IMR-90 (cell line): Measurements from ENCODE around the gene TINCR. TPM values are rescaled to one million over a fixed set of nuclear protein-coding genes. Genes with fewer than 3 reads are reported as not detected.

Experiments
- ATAC-seq: fragments of 200-7000 bp; cut with Tn5 transposase; 2 replicates; pipeline ENCODE4 v1.9.1; 2020; ENCODE audit warnings: low read depth, mild to moderate bottlenecking, moderate library complexity
- BruUV-seq: library from RNA; stranded (reverse); fragments of 400-500 nt; replicated peaks from 2 replicates; lab custom pipeline; 2021; lab: Mats Ljungman, UMichigan
- CTCF ChIA-PET: fragments of 300-600 bp; formaldehyde crosslinking; extraction: SDS; loops from one replicate; lab custom pipeline; 2021; ENCODE audit warnings: antibody characterized with exemption; lab: Yijun Ruan, JAX
- POLR2A ChIA-PET: fragments of 300-600 bp; sonication (Branson Sonifier 250); formaldehyde crosslinking; loops from one replicate; lab custom pipeline; 2022; ENCODE audit warnings: antibody characterized with exemption; ENCODE audit not compliant: unreplicated experiment; lab: Charles Lee
- DNase-seq: peaks from one replicate; pipeline ENCODE4 v3.0.0; 2013
- H2AFZ ChIP-seq: replicated peaks from 2 replicates; pipeline ENCODE3; 2013; ENCODE audit warnings: low read length, mild to moderate bottlenecking; ENCODE audit not compliant: poor library complexity
- H2AK5ac ChIP-seq: 2 replicates; pipeline ENCODE4 v1.6.1; 2013; ENCODE audit warnings: low read depth, low read length, inconsistent platforms
- H2AK9ac ChIP-seq: replicated peaks from 2 replicates; pipeline ENCODE3; 2013; ENCODE audit warnings: mild to moderate bottlenecking, low read depth, low read length, moderate library complexity; ENCODE audit not compliant: poor library complexity
- H2BK120ac ChIP-seq: 2 replicates; pipeline ENCODE4 v1.6.1; 2013; ENCODE audit warnings: low read depth, low read length, inconsistent platforms
- H2BK15ac ChIP-seq: 3 replicates; pipeline ENCODE4 v1.6.1; 2013; ENCODE audit warnings: low read depth, low read length, inconsistent platforms
- H2BK20ac ChIP-seq: 2 replicates; pipeline ENCODE4 v1.6.1; 2013; ENCODE audit warnings: low read depth, mild to moderate bottlenecking, inconsistent platforms, low read length, moderate library complexity
- H2BK5ac ChIP-seq: 2 replicates; pipeline ENCODE4 v1.6.1; 2013; ENCODE audit warnings: mild to moderate bottlenecking, low read depth, low read length, inconsistent platforms; ENCODE audit not compliant: poor library complexity, severe bottlenecking
- H3K14ac ChIP-seq: replicated peaks from 2 replicates; pipeline ENCODE4 v1.6.1; 2013; ENCODE audit warnings: low read depth, low read length, inconsistent platforms
- H3K18ac ChIP-seq: 2 replicates; pipeline ENCODE4 v1.6.1; 2013; ENCODE audit warnings: low read depth, low read length, control low read depth
- H3K23ac ChIP-seq: 2 replicates; pipeline ENCODE4 v1.6.1; 2013; ENCODE audit warnings: low read depth, low read length, inconsistent platforms
- H3K27ac ChIP-seq: 2 replicates; pipeline ENCODE4 v1.5.1; 2013; ENCODE audit warnings: mild to moderate bottlenecking, control low read depth, low read length; ENCODE audit not compliant: insufficient read depth
- H3K27me3 ChIP-seq: 2 replicates; pipeline ENCODE4 v1.6.1; 2013; ENCODE audit warnings: low read length; ENCODE audit not compliant: control insufficient read depth, insufficient read depth
- H3K36me3 ChIP-seq: 2 replicates; pipeline ENCODE4 v1.6.1; 2013; ENCODE audit warnings: low read length, mixed read lengths; ENCODE audit not compliant: control insufficient read depth, insufficient read depth
- H3K4ac ChIP-seq: 2 replicates; pipeline ENCODE4 v1.6.1; 2013; ENCODE audit warnings: low read depth, low read length, inconsistent platforms
- H3K4me1 ChIP-seq: 2 replicates; pipeline ENCODE4 v1.6.1; 2013; ENCODE audit warnings: low read length, mixed read lengths; ENCODE audit not compliant: control insufficient read depth, insufficient read depth
- H3K4me2 ChIP-seq: 2 replicates; pipeline ENCODE4 v1.6.1; 2013; ENCODE audit warnings: low read depth, mild to moderate bottlenecking, control low read depth, low read length, moderate library complexity
- H3K4me3 ChIP-seq: 2 replicates; pipeline ENCODE4 v1.5.1; 2013; ENCODE audit warnings: low read depth, mild to moderate bottlenecking, control low read depth, low read length, moderate library complexity; ENCODE audit not compliant: insufficient read depth
- H3K56ac ChIP-seq: 2 replicates; pipeline ENCODE4 v1.6.1; 2013; ENCODE audit warnings: low read length, inconsistent platforms; ENCODE audit not compliant: insufficient read depth; ENCODE audit errors: extremely low read depth
- H3K79me1 ChIP-seq, 2 experiments: 2 replicates each; pipeline ENCODE4 v1.6.1; 2013; ENCODE audit warnings: low read length in 2 of 2, inconsistent platforms in 1 of 2, low read depth in 1 of 2
- H3K9ac ChIP-seq: 2 replicates; pipeline ENCODE4 v1.6.1; 2013; ENCODE audit warnings: low read depth, low read length, control low read depth
- H3K9me1 ChIP-seq: 2 replicates; pipeline ENCODE4 v1.6.1; 2013; ENCODE audit warnings: low read length, inconsistent platforms; ENCODE audit not compliant: insufficient read depth
- H3K9me3 ChIP-seq: 2 replicates; pipeline ENCODE4 v1.6.1; 2013; ENCODE audit warnings: low read length; ENCODE audit not compliant: control insufficient read depth, insufficient read depth
- H4K20me1 ChIP-seq: 2 replicates; pipeline ENCODE4 v1.6.1; 2013; ENCODE audit warnings: low read length, inconsistent platforms; ENCODE audit not compliant: insufficient read depth
- H4K5ac ChIP-seq: 2 replicates; pipeline ENCODE4 v1.6.1; 2013; ENCODE audit warnings: mild to moderate bottlenecking, low read depth, low read length, control low read depth
- H4K8ac ChIP-seq, 2 experiments: 2 replicates each; pipeline ENCODE4 v1.6.1; 2013; ENCODE audit warnings: low read depth in 2 of 2, low read length in 2 of 2, control low read depth in 1 of 2, inconsistent platforms in 1 of 2
- H4K91ac ChIP-seq: 2 replicates; pipeline ENCODE4 v1.6.1; 2013; ENCODE audit warnings: low read depth, low read length, inconsistent platforms; ENCODE audit not compliant: insufficient read depth
- BHLHE40 ChIP-seq: fragments of 150-350 bp; IDR thresholded peaks from 2 replicates; pipeline ENCODE4 v1.6.1; 2016; ENCODE audit warnings: mild to moderate bottlenecking, low read depth, low read length
- CEBPB ChIP-seq: IDR thresholded peaks from 2 replicates; pipeline ENCODE4 v1.6.1; 2012; ENCODE audit warnings: low read depth, low read length, improper control_type of control experiment
- CHD1 ChIP-seq: IDR thresholded peaks from 2 replicates; pipeline ENCODE4 v1.6.1; 2012; ENCODE audit warnings: low read depth, low read length, improper control_type of control experiment
- CTCF ChIP-seq: conservative IDR thresholded peaks from 2 replicates; pipeline ENCODE4 v1.5.1; 2012; ENCODE audit warnings: mild to moderate bottlenecking, low read depth, low read length, improper control_type of control experiment
- ELK1 ChIP-seq: fragments of 150-350 bp; IDR thresholded peaks from 2 replicates; pipeline ENCODE4 v1.6.1; 2016; ENCODE audit warnings: low read depth, mild to moderate bottlenecking, low read length, moderate library complexity, borderline replicate concordance
- FOS ChIP-seq: fragments of 150-350 bp; IDR thresholded peaks from 2 replicates; pipeline ENCODE4 v1.6.1; 2016; ENCODE audit warnings: low read depth, low read length
- MAFK ChIP-seq: IDR thresholded peaks from 2 replicates; pipeline ENCODE4 v1.6.1; 2012; ENCODE audit warnings: low read depth, low read length, improper control_type of control experiment
- MAZ ChIP-seq: IDR thresholded peaks from 2 replicates; pipeline ENCODE4 v1.6.1; 2012; ENCODE audit warnings: low read depth, mild to moderate bottlenecking, low read length, improper control_type of control experiment, moderate library complexity, borderline replicate concordance
- MXI1 ChIP-seq: IDR thresholded peaks from 2 replicates; pipeline ENCODE4 v1.6.1; 2012; ENCODE audit warnings: low read depth, mild to moderate bottlenecking, low read length, moderate library complexity, borderline replicate concordance
- NFE2L2 ChIP-seq: fragments of 150-350 bp; IDR thresholded peaks from 2 replicates; pipeline ENCODE4 v1.6.1; 2016; ENCODE audit warnings: low read depth, mild to moderate bottlenecking, low read length
- POLR2A ChIP-seq: IDR thresholded peaks from 2 replicates; pipeline ENCODE4 v1.6.1; 2012; ENCODE audit warnings: mild to moderate bottlenecking, low read depth, low read length
- RAD21 ChIP-seq: IDR thresholded peaks from 2 replicates; pipeline ENCODE4 v1.6.1; 2012; ENCODE audit warnings: low read length, improper control_type of control experiment
- RCOR1 ChIP-seq: IDR thresholded peaks from 2 replicates; pipeline ENCODE4 v1.6.1; 2012; ENCODE audit warnings: mild to moderate bottlenecking, low read length, improper control_type of control experiment; ENCODE audit not compliant: insufficient replicate concordance
- RFX5 ChIP-seq: IDR thresholded peaks from 2 replicates; pipeline ENCODE4 v1.8.0; 2012; ENCODE audit warnings: low read depth, mild to moderate bottlenecking, low read length, moderate library complexity
- SMC3 ChIP-seq: fragments of 150-350 bp; IDR thresholded peaks from 2 replicates; pipeline ENCODE4 v1.6.1; 2016; ENCODE audit warnings: low read depth, mild to moderate bottlenecking, antibody characterized with exemption, low read length, moderate library complexity
- USF2 ChIP-seq: fragments of 150-350 bp; IDR thresholded peaks from 2 replicates; pipeline ENCODE4 v1.6.1; 2017; ENCODE audit warnings: mild to moderate bottlenecking, antibody characterized with exemption, low read length, low read depth
- WGBS, 2 experiments: methylation state at CpG; one replicate each; pipeline versions ENCODE4 v1.1.5 to v1.1.7; 2013; ENCODE audit warnings: missing lambda C conversion rate in 2 of 2; ENCODE audit not compliant: insufficient read length in 1 of 2; ENCODE audit errors: extremely low coverage in 2 of 2; 5-methylcytosine and 5-hydroxymethylcytosine counted together
- dilution Hi-C: fragments of 300-500 bp; cut with HindIII; formaldehyde crosslinking; loops from one replicate; pipeline ENCODE4 v1.14.3; 2018; ENCODE audit warnings: low sequenced_read_pairs; ENCODE audit not compliant: unreplicated experiment
- in situ Hi-C: fragments of 300-500 bp; cut with MboI; formaldehyde crosslinking; loops from 3 replicates; pipeline ENCODE4 v1.14.3; 2019; ENCODE audit warnings: low sequenced_read_pairs, inconsistent platforms, mixed read lengths
- intact Hi-C: fragments of 100-400 bp; cut with micrococcal nuclease; formaldehyde crosslinking; loops from 2 replicates; pipeline ENCODE4 v1.10.0; 2022
- polyA plus RNA-seq, 3 experiments: library from polyadenylated mRNA; depleted of rRNA; stranded (reverse); fragments of >200 nt; gene quantifications; 2 replicates each; pipeline ENCODE4 v1.2.3, GENCODE V29; 2012; ENCODE audit warnings: low replicate concordance in 1 of 3
- total RNA-seq: library from RNA; depleted of rRNA; stranded (reverse); fragments of >200 nt; gene quantifications from 2 replicates; pipeline ENCODE4 v1.2.3, GENCODE V29; 2012

The TINCR gene
- total and polyA plus RNA-seq, 2 of the 4 experiments (the other 2 are of a cell fraction): 0.05 TPM; not detected in 1

GRCh38 chr19:5554828-5555227 lies 12.9 kb downstream of the TINCR start:
- H3K9ac ChIP-seq: no peak overlapping the region
- no peaks in the 10 kb centered on the region for H3K9me1 ChIP-seq
- H4K5ac ChIP-seq: no peak overlapping the region
- H3K36me3 ChIP-seq: no peaks in the 10 kb centered on the region
- no peak overlapping the region for H3K4me2 ChIP-seq
- H3K79me1 ChIP-seq: no peaks in the 10 kb centered on the region
- BruUV-seq: no TSS peak
- no peak overlapping the region for H3K56ac ChIP-seq
- intact Hi-C loops: no loop called here
- no peak overlapping the region for H3K23ac ChIP-seq
- H4K8ac ChIP-seq: no peak overlapping the region
- no peak overlapping the region for H2AFZ ChIP-seq
- dilution Hi-C loops: no loop called here
- no peak overlapping the region for H2BK5ac ChIP-seq
- peaks cover 36% of the 10 kb centered on the region for H3K27me3 ChIP-seq
- H3K18ac ChIP-seq: no peak overlapping the region
- no peak overlapping the region for H3K4ac ChIP-seq
- H3K4me1 ChIP-seq: no peaks in the 10 kb centered on the region; the same call in 1 of the 2 replicates
- TF ChIP-seq CTCF: no peak
- TF ChIP-seq MAFK: no peak
- no peak for TF ChIP-seq CHD1
- no peak for TF ChIP-seq MAZ
- no peak for TF ChIP-seq RCOR1
- no peak for TF ChIP-seq BHLHE40
- TF ChIP-seq POLR2A: no peak
- no peak for TF ChIP-seq SMC3
- no peak for TF ChIP-seq RFX5
- TF ChIP-seq ELK1: no peak
- no peak for TF ChIP-seq FOS
- no peak for TF ChIP-seq MXI1
- TF ChIP-seq RAD21: no peak
- TF ChIP-seq USF2: no peak
- TF ChIP-seq CEBPB: no peak
- TF ChIP-seq NFE2L2: no peak
- WGBS, 2 experiments: 50% methylated on average over 1 of the region's 5 CpGs; no CpG with 5 or more reads in 1 of the 2 experiments
- H2BK20ac ChIP-seq: no peak overlapping the region
- CTCF ChIA-PET: interaction anchor here (0.7 kb wide), 1 partner anchor 67 kb away, joined by 3 read pairs; no protein-coding TSS in a partner anchor
- DNase-seq (no peak), ATAC-seq (no peak)
- H2AK9ac ChIP-seq: no peak overlapping the region
- H2BK120ac ChIP-seq: no peak overlapping the region
- H3K9me3 ChIP-seq: no peaks in the 10 kb centered on the region
- no peaks in the 10 kb centered on the region for H4K20me1 ChIP-seq
- H3K14ac ChIP-seq: no peak overlapping the region
- in situ Hi-C loops: no loop called here
- H2BK15ac ChIP-seq: no peak overlapping the region
- no peak overlapping the region for H4K91ac ChIP-seq
- no peak overlapping the region for H3K4me3 ChIP-seq
- no peak overlapping the region for H3K27ac ChIP-seq
- H2AK5ac ChIP-seq: no peak overlapping the region
- POLR2A ChIA-PET: no interaction called here
